DMS 273 treated with DMSO at 0.1 percent for 48 hours (cell line): Measurements from ENCODE around the gene ASMTL.
"Not testable (repeated sequence)": the region's sequence is repeated elsewhere in the genome, so short reads cannot be mapped to it uniquely, and the experiment has no call there.

Experiments
- DNase-seq: peaks from one replicate; lab custom pipeline; 2025; lab: John Stamatoyannopoulos, UW

The ASMTL gene

DNA sequence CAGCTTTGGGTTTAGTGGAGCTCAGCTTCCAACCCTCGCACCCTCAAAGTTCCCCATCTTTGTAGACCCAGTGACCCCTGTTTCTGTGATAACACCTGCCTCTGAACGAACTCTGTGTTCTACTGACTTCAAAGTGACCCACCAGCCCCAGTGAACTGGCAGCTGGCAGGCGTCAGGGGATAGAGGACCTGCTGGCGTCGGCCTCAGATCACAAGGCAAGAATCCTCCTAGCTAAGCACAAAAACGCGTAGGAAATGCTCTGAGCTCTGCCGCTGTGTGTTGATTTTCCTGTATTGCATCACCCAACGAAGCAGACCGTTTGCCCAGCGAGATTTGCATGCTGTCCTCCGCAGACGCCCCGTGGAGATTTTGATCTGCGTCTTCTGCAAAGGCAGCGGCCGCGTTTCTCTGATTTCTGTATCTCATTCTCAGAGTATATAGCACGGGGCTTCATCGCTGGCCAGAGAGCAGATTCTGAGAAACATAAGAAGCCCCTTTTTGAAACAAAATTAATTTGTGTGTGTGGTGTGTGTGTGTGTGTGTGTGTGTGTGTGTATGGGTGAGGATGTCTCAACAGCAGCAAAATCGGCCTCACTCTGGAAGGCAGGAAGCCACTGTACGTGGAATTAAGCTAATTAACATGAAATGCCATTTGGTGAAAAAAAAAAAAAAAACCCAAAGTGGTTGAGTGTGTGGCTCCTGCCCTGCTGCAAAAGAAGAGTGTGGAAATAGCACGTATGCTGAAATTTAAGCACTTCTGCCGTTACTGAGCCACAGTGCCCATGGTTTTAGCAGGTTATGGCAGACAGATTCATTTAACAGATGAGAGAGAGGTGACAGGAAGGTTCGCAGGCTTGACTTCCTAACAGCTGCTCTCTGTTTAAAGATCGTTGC, 29.2 kb upstream of the ASMTL start:
- no peak for DNase-seq

DNA sequence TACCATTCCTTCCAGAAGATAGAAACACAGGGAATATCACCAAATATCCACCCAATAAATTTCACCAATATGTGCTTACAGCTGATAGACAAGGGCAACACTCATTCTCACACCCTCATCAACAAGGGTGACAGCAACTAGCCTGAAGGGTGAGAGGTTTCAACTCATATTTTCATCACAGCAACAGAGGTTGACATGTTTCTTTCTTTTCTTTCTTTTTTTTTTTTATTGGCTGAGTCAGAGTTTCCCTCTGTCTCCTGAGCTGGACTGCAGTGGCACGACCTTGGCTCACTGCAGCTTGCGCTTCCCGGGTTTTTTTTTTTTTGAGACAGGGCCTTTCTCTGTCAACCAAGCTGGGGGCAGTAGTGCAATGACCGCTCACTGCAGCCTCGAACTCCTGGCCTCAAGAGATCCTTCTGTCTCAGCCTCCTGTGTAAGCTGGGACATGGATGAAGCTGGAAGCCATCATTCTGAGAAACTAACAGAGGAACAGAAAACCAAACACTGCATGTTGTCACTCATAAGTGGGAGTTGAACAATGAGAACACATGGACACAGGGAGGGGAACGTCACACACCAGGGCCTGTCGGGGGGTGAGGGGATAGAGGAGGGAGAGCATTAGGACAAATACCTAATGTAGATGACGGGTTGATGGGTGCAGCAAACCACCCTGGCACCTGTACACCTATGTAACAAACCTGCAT, 27.5 kb upstream of the ASMTL start:
- no peak for DNase-seq

DNA sequence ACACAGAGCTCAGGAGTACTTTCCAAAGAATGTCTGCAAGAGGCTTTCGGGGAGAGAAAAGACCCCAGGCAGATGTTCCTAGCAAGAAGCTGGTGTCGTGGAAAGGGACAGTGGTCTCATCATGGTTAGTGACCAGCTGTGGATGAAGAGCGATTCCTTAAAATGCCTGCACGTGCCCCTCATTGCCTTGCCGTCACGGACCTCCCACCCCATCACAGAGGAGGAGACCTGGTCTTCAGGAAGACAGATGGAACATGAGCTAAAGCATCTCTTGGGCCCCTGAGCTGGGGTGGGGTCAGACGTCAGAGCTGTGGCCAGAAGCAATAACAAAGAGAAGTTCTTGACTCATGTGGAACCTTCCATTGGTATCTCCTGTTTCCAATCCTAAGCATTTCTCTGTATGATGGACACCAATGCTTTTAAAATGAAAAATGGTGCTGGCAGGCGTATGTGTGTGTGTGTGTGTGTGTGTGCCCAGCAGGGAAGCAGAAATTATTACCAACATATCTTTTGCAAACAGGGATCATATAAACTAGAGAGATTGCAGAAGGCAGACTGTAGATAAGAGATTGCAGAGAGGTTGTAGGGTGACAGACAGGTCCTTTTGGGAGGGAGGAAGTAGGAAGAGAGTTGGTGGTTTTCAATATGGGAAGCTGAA, 25.2 kb upstream of the ASMTL start:
- DNase-seq: no peak

DNA sequence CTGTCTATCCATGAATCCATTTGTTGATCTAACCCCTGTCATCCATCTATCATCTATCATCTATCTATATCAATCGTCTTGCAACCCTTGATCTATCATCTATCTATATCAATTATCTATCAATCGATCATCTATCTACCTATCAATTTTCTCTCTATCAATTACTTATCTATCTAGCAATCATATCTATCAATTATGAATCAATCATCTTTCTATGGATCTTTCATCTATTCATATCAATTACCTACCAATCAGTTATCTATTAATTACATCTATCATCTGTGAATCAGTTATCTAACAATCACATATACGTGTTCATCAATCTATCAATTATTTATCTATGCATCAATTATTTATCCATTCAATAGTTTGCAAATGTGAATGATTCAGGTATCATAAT, 24.5 kb upstream of the ASMTL start:
- DNase-seq: no peak

DNA sequence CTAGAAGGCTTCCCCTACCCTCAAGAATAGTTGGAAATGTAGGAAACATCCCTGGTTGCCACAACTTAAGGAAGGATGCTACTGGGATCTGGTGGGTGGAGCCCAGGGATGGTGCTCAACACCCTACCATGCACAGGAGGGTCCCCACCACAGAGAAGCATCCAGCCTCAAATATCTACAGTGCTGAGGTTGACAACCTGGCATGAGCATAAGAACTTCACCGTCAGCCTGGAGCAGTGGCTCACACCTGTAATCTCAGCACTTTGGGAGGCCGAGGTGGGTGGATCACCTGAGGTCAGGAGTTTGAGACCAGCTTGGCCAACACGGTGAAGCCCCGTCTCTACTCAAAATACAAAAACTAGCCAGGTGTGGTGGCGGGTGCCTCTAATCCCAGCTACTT, 24.0 kb upstream of the ASMTL start:
- no peak for DNase-seq

DNA sequence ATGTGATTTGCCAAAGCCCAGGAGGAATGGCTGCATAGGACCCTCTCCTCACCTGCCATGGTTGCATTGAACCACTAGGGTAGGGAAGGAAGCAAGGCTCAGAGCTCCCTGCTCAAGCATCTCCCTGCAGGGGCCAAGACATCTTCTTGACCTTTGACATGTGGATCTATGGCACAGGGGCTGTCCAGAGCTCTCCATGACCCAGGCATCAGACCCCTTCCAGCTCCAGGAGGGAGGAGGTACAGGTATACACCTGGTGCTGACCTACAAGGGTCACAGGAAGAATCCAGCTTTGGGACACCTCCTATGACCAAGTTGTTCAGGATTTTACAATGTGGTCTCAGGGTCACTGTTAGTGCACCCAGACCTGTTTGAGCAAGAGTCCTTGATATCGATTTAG, 23.2 kb upstream of the ASMTL start:
- DNase-seq: no peak

DNA sequence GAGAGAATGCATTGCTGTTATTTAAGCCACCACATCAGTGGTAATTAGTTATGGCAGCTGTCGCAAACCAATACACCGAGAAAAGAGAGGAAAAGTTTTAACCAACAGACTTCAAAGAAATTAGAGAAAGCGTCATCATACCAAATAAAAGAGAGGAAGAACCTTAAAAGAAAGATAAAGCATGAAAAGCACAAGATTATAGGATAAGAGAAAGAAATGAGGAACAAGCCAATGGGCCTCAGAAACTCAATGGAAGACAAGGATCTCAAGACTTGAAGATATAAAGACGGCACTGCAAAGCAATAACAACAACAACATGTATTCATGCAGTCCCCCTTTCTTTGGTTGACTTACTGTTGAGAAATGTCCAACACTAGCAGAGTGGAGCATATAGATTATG, 22.8 kb upstream of the ASMTL start:
- DNase-seq: no peak

DNA sequence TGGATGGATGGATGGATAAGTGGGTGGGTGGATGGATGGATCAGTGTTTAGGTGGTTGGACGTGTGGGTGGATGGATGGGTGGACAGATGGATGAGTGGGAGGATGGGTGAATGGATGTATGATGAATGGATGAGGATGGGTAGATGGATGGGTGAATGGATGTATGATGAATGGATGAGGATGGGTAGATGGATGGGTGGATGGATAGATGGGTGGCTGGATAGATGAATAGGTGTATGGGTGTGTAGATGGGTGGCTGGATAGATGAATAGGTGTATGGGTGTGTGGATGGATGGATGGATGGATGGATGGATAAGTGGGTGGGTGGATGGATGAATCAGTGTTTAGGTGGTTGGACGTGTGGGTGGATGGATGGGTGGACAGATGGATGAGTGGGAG, 21.9 kb upstream of the ASMTL start:
- not testable (repeated sequence) for DNase-seq

DNA sequence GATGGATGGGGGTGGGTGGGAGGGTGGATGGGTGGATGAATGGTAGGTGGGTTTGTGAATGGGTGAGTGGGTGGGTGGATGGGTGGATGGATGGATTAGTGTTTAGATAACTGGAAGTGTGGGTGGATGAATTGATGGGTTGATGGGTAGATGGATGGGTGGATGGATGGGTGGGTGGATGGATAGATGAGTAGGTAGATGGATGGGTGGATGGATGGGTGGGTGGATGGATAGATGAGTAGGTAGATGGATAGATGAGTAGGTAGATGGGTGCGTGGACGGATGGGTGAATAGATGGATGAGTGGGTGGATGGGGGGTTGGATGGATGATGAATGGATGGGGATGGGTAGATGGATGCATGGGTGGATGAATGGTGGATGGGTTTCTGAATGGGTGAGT, 20.3 kb upstream of the ASMTL start:
- no peak for DNase-seq

DNA sequence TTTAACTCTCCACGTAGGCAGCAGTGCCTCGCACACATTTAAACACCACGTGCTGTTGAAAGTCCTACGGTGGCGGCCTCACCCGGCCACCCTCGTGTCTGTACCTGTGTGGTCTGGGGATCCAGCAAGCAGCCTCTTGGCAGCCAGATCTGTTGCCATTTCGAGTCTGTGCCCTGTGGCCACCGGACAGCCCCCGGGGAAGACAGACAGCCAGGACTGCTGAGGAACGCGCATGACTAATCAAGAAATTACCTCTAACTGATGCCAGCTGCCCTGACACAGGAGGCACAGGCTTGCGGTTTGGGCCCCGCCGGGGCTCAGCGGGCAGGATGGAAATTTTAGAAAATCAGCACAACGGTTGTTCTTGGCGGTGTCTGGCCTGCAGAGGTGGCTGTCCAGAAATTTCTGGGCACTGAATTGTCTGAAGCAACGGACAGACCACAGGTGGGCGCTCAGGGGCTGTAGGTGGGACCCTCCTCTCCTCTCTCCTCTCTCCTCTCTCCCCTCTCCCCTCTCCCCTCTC, 15.6 kb upstream of the ASMTL start:
- no peak for DNase-seq

DNA sequence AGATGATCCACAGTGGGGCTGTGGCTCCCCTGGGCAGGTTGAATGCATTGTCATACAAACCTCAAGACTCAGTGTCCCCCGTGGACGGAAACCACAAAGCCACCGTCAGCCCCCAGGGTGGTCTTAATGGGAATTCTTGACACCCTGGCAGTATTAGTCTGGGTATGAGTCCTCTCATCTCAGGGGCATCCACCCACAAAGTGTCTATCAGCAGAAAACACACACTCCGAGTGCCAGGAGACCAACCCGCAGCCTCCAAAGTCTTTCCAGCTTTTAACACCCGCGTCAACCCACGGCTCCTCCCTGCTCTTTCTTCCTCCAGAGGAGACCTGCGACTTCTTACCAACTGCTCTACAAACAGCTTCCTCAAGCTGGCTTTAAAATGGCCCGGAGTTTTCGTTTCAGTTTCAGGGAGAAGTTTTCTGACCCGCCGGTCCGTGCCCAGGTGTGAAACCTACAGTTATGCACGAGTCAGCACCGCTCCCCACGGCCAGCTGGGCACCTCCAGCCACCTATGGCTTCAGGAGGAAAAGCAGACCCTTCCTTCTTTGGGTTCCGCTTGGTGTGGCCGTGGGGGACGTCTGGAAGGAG, 14.4 kb upstream of the ASMTL start:
- no peak for DNase-seq

DNA sequence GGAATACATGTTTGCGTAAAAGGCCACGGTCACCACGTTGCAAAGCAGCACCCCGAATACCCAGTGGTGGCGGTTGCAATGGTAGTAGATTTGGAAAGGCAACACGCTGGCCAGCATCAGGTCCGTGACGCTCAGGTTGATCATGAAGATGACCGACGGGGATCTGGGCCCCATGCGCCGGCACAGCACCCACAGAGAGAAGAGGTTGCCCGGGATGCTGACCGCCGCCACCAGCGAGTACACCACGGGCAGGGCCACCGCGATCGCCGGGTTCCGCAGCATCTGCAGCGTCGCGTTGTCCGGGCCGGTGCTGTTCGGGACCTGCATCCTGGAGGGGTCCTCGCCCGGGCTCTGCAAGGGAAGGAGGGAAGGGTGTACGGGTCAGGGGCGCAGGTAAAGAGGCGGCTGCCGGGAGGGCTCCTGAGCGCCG, 13.5 kb upstream of the ASMTL start:
- no peak for DNase-seq

DNA sequence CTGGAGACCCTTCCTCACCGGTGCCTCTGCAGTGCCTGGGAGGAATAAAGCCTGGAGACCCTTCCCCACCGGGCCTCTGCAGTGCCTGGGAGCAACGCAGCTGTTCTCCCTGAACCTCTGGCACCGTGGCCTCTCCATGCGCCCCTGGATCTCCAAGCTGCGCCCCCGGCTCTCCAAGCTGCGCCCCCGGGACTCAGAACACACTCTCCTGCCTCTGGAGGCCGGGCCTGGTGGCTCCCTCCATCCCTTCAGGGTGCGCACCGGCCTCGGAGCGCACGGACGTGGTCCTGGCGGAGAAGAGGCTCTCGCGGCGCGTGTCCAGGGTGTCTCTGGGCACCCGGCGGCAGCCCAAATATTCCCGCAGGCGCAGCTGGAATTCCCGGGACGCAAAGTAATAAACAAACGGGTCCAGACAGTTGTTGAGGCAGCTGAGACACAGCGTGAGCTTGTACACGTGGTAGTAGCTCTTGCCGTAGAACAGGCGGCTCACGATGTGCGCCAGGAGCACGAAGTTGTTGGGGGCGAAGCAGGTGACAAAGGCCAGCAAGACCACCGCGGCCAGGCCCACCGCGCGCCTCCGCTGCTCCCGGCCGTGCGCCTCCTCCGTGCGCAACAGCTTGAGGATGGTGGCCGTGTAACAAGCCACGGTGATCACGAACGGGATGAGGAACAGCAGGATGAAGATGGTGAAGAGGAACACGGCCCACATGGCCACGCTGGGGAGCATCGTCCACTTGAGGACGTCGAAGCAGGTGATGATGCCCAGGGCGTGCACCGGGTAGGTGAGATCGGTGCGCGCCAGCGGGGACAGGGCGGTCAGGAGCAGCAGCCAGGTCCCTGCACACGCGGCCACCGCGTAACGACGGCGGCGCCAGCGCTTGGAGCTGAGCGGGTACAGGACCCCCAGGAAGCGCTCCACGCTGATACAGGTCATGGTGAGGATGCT, 12.8 kb upstream of the ASMTL start:
- DNase-seq: no peak

DNA sequence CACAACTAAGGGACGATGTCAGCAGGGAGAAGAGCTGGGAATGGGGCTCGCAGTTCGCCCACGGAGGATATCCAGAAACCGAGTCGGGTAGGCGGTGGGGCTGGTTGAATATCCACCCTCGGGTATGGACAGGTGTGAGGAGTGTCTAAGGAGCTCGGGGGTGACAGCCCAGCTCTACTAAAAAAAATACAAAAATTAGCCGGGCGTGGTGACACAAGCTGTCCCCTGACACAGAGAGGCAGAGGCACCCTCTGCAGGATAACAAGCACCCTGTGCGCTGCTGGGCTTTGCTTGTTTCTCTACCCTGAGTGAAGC, 12.2 kb upstream of the ASMTL start:
- no peak for DNase-seq

DNA sequence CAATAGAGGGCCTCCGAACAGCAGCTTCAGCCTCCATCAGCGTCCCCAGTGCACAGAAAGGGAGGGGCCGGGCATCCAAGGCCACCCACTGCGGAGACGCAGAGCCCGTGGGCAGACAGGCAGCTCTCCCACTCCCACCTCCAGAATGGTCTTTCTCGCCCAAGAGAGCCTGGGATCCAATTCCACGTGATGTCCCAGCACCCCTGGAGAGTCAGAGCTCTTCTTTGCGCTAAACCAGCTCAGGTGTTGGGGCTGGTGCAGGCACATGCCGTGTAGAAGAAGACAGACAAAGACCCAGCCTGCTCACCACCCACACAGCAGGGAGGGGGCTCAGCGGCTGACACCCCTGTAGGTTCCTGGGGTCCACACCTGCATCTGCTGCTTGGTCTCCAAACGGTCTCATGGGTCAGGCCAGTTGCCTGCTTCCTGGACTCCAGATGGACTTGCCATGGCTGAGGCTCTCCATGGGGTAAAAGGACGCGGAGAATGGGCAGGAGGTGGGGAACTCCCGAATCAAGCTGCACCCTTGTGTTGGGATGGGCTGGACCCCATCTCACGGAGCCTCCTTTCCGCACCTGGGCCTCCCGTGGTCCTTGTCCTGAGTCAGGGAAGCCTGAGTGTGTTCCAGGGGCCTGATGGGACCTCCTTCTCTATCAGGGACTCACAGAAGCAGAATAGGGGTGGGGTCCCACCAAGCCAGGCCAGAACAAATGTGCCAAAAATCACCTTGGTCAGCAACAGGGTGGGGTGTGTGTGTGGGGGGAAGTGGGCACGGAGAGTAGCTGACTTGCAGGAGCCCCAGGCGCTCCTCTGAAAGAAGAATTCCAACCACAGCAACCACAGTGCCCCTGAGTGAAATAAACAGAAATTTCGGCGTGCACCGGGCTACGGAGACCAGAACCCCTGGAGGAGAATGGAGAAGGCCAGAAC, 11.6 kb upstream of the ASMTL start:
- no peak for DNase-seq

DNA sequence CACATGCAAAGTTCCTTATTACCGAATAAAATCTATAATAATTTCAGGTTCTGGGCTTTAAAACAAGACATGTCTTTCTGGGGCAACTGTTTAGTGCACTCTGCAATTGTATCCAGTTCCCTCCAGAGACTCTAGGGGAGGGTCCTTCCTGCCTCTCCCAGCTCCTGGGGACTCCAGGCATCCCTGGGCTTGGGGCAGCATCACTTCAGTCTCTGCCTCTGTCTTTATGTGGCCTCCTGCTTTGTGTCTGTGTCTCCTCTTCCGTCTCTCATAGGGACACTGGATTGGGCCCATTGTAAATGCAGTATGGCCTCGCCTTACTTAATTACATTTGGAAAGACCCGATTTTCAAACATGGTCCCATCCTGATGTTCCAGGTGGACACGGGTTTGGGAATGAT, 10.9 kb upstream of the ASMTL start:
- DNase-seq: no peak

DNA sequence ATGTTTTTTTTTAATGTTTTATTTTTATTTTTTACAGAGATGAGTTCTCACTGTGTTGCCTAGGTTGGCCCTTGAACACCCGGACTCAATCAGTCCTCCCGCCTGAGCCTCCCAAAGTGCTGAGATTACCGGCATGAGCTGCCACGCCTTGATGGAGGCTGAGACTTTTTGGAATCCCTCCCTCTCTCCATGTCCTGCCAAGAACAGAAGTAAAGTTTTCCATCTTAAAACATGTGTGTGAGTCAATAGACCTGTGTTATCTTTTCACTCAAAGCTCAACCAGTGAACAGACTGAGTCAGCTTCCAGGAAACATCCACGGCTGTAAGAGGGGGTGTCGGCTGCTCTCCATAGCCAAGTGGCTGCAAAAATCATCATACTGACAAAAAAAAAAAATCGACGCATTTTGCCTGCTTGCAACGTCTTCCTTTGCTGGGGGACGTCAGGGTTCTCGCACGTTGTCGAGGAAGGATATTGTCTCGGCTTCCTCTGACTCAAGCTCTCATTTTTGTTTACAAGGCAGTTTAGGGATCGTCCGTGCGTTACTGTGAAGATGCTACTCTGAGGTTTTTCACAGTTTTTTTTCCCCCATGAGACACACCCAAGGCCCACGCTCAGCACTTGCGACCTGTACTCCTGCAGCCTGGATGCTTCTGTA, 10.0 kb upstream of the ASMTL start:
- DNase-seq: no peak

DNA sequence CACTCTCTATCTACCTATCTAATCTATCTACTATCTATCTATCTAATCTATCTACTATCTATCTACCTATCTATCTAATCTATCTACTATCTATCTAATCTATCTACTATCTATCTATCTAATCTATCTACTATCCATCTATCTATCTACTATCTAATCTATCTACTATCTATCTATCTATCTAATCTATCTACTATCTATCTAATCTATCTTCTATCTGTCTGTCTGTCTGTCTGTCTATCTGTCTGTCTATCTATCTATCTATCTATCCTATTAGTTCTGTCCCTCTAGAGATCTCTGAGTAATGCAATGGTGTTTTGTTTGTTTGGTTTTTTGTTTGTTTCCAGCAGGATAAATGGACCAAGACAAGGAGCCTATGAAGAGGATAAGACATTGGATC, 9.4 kb upstream of the ASMTL start:
- no peak for DNase-seq

DNA sequence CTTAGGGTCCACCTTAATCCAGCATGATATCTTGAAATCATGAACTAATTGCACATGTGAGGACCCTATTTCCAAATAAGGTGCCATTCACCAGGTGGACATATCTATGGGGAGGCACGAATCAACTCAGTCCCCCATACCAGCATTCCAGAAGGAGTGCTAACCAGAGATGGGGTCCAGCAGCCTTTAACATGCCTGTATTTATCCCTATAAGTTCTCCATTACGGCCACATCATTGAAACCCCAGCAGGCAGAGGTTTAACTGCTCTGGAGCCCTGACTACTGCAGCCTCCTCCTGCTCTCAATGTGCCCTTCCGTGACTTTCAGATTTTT, 3.2 kb upstream of the ASMTL start:
- DNase-seq: no peak
